HepG2 (cell line): Measurements from ENCODE around the gene UBE2G2. TPM values are rescaled to one million over a fixed set of nuclear protein-coding genes. Genes with fewer than 3 reads are reported as not detected.

ENCODE experiments used
- BCL6 ChIP-seq: IDR thresholded peaks from 2 replicates; pipeline ENCODE4 v1.6.1; 2016; ENCODE audit warnings: missing genetic modification reagents, missing compliant biosample characterization
- BRD4 ChIP-seq: sonication (generic); formaldehyde crosslinking; IDR thresholded peaks from 2 replicates; pipeline ENCODE4 v1.4.0; 2020; ENCODE audit warnings: missing genetic modification reagents
- ELF3 ChIP-seq: IDR thresholded peaks from 2 replicates; pipeline ENCODE4 v1.6.1; 2016; ENCODE audit warnings: missing genetic modification reagents, missing compliant biosample characterization
- HHEX ChIP-seq: IDR thresholded peaks from 2 replicates; pipeline ENCODE4 v1.6.1; 2016; ENCODE audit warnings: control low read depth
- HNF4G ChIP-seq, 2 experiments: sonication (generic) in 1 of 2; formaldehyde crosslinking in 1 of 2; IDR thresholded peaks; 2 replicates each; pipeline versions ENCODE4 v1.4.0 to v1.6.1; 2011 to 2020; ENCODE audit warnings: borderline replicate concordance in 2 of 2, low read depth in 2 of 2, mild to moderate bottlenecking in 2 of 2, low read length in 1 of 2, missing genetic modification reagents in 1 of 2, moderate library complexity in 1 of 2
- JDP2 ChIP-seq: sonication (generic); formaldehyde crosslinking; IDR thresholded peaks from 2 replicates; pipeline ENCODE4 v1.8.1; 2022; ENCODE audit warnings: missing genetic modification reagents, borderline replicate concordance
- JUN ChIP-seq: sonication (generic); formaldehyde crosslinking; IDR thresholded peaks from 2 replicates; pipeline ENCODE4 v1.4.0; 2020; ENCODE audit warnings: mild to moderate bottlenecking, missing genetic modification reagents
- KDM4B ChIP-seq: sonication (generic); formaldehyde crosslinking; IDR thresholded peaks from 2 replicates; pipeline ENCODE4 v1.4.0; 2020; ENCODE audit warnings: missing genetic modification reagents
- MTA3 ChIP-seq: sonication (generic); formaldehyde crosslinking; IDR thresholded peaks from 2 replicates; pipeline ENCODE4 v1.4.0; 2020; ENCODE audit warnings: missing genetic modification reagents
- NR2F1 ChIP-seq, 2 experiments: fragments of 450-650 bp in 1 of 2; formaldehyde crosslinking in 1 of 2; IDR thresholded peaks; 2 replicates each; pipeline versions ENCODE4 v1.5.0 to v1.6.1; 2016 to 2020; ENCODE audit warnings: mild to moderate bottlenecking in 1 of 2, missing compliant biosample characterization in 1 of 2, missing genetic modification reagents in 1 of 2, moderate library complexity in 1 of 2
- POGZ ChIP-seq: sonication (generic); formaldehyde crosslinking; IDR thresholded peaks from 2 replicates; pipeline ENCODE4 v1.4.0; 2020; ENCODE audit warnings: mild to moderate bottlenecking, missing genetic modification reagents
- RAD51 ChIP-seq: fragments of 450-650 bp; IDR thresholded peaks from 2 replicates; pipeline ENCODE4 v1.6.1; 2016; ENCODE audit warnings: borderline replicate concordance
- YY1 ChIP-seq: IDR thresholded peaks from 2 replicates; pipeline ENCODE4 v1.6.1; 2011; ENCODE audit warnings: low read length, low read depth, moderate library complexity, mild to moderate bottlenecking; ENCODE audit not compliant: insufficient read depth, insufficient replicate concordance
- ZSCAN9 ChIP-seq: IDR thresholded peaks from 2 replicates; pipeline ENCODE4 v1.6.1; 2016; ENCODE audit warnings: borderline replicate concordance
- polyA plus RNA-seq, 8 experiments: library from polyadenylated mRNA; depleted of rRNA in 3 of 8; stranded (reverse) in 7 of 8; unstranded in 1 of 8; fragments of >200 nt; fragmentation: Illumina TruSeq in 4 of 8; extraction: Trizol in 4 of 8; gene quantifications; 2 replicates each; pipeline versions ENCODE4 v1.2.1 to v1.2.3, GENCODE V29; 2011 to 2016; ENCODE audit warnings: low read depth in 4 of 8, missing spikeins in 1 of 8, mixed read lengths in 1 of 8; ENCODE audit not compliant: insufficient read depth in 1 of 8
- total RNA-seq, 5 experiments: library from RNA; depleted of rRNA; stranded (reverse); fragments of >200 nt; fragmentation: Illumina TruSeq; extraction: Trizol; gene quantifications; 2 replicates each; pipeline ENCODE4 v1.2.3, GENCODE V29; 2016; ENCODE audit warnings: low read depth in 1 of 5
- TF ChIP-seq, protein P1 (sequence below): sonication (generic); formaldehyde crosslinking; IDR thresholded peaks from 2 replicates; pipeline ENCODE4 v1.8.0; 2022; ENCODE audit warnings: missing genetic modification reagents, mild to moderate bottlenecking, borderline replicate concordance
- TF ChIP-seq, protein P2 (sequence below): sonication (generic); formaldehyde crosslinking; IDR thresholded peaks from 2 replicates; pipeline ENCODE4 v1.5.1; 2020; ENCODE audit warnings: mild to moderate bottlenecking, missing genetic modification reagents
- TF ChIP-seq, protein P3 (sequence below): sonication (generic); formaldehyde crosslinking; IDR thresholded peaks from 2 replicates; pipeline ENCODE4 v1.8.0; 2022; ENCODE audit warnings: mild to moderate bottlenecking, missing genetic modification reagents; ENCODE audit not compliant: insufficient replicate concordance
- TF ChIP-seq, protein P4 (sequence below): sonication (generic); formaldehyde crosslinking; IDR thresholded peaks from 2 replicates; pipeline ENCODE4 v1.4.0; 2020; ENCODE audit warnings: mild to moderate bottlenecking, missing genetic modification reagents
- TF ChIP-seq, protein P5 (sequence below): sonication (generic); formaldehyde crosslinking; IDR thresholded peaks from 2 replicates; pipeline ENCODE4 v1.4.0; 2020; ENCODE audit warnings: missing genetic modification reagents
- TF ChIP-seq, protein P6 (sequence below): sonication (generic); formaldehyde crosslinking; IDR thresholded peaks from 2 replicates; pipeline ENCODE4 v1.4.0; 2020; ENCODE audit warnings: mild to moderate bottlenecking, missing genetic modification reagents

UBE2G2 gene
- total and polyA plus RNA-seq, 2 of the 13 experiments (the other 11 are each of a cell fraction or from before 2014, with no cell fraction given), result 55.4 to 92.0 TPM

DNA sequence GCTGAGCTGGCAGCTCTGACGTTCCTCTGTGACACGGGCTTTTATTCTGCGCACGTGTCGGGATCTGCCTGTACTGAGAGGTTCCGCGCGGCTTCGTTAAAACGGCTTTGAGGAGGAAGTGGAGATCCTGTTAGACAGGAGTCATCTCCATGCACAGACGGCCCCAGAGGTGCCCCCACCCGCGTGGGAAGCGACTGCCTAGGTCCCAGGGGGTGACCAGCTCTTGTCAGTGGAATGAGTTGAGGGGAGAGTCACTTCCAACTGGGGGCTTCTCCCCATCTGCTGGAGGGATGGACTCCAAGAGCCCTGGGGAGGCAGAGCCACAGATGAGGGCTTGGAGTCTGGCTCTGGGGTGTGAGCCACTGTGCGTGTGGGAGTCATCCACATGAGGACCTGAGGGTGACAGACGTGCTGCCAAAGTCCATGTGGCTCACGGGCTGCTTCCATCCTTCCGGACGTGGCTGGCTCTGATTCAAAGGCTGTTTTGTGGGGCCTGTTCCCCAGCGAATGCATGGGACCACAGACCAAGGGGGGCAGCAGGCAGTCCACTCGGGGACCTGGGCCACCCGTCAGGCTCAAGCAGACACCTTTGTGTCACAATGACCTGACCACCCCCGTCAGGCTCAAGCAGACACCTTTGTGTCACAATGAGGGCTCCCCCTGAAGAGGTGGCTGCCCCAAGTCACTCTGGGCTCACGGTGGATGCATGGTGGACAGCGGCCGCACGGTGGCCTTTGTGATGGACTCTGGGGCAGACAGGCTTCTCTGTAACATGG lies 45.1 kb upstream of the UBE2G2 start (continued):
- TF ChIP-seq, protein P1, sequence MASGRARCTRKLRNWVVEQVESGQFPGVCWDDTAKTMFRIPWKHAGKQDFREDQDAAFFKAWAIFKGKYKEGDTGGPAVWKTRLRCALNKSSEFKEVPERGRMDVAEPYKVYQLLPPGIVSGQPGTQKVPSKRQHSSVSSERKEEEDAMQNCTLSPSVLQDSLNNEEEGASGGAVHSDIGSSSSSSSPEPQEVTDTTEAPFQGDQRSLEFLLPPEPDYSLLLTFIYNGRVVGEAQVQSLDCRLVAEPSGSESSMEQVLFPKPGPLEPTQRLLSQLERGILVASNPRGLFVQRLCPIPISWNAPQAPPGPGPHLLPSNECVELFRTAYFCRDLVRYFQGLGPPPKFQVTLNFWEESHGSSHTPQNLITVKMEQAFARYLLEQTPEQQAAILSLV (CRISPR knock-in tag), result no peak
- TF ChIP-seq ELF3 (CRISPR knock-in tag) (peak; percentile 30; the same call in 1 of the 2 replicates), RAD51 (no peak), HNF4G (IDR thresholded peaks at IDR 0.05; ENCODE audit: borderline replicate concordance, low read depth, low read length) (0 out of 2 replicates have a peak, but pooled peaks have one; percentile 44), HNF4G (CRISPR knock-in tag; IDR thresholded peaks at IDR 0.05; ENCODE audit: borderline replicate concordance, low read depth) (no peak), HHEX (no peak), BRD4 (CRISPR knock-in tag) (no peak), KDM4B (no peak), ZSCAN9 (CRISPR knock-in tag) (peak; percentile 32; the same call in 1 of the 2 replicates), NR2F1 (CRISPR knock-in tag; IDR thresholded peaks at IDR 0.05) (no peak), MTA3 (CRISPR knock-in tag) (no peak), BCL6 (CRISPR knock-in tag) (no peak), JUN (CRISPR knock-in tag) (no peak), YY1 (no peak), JDP2 (CRISPR knock-in tag) (no peak), POGZ (CRISPR knock-in tag) (no peak)
- TF ChIP-seq, protein P2, sequence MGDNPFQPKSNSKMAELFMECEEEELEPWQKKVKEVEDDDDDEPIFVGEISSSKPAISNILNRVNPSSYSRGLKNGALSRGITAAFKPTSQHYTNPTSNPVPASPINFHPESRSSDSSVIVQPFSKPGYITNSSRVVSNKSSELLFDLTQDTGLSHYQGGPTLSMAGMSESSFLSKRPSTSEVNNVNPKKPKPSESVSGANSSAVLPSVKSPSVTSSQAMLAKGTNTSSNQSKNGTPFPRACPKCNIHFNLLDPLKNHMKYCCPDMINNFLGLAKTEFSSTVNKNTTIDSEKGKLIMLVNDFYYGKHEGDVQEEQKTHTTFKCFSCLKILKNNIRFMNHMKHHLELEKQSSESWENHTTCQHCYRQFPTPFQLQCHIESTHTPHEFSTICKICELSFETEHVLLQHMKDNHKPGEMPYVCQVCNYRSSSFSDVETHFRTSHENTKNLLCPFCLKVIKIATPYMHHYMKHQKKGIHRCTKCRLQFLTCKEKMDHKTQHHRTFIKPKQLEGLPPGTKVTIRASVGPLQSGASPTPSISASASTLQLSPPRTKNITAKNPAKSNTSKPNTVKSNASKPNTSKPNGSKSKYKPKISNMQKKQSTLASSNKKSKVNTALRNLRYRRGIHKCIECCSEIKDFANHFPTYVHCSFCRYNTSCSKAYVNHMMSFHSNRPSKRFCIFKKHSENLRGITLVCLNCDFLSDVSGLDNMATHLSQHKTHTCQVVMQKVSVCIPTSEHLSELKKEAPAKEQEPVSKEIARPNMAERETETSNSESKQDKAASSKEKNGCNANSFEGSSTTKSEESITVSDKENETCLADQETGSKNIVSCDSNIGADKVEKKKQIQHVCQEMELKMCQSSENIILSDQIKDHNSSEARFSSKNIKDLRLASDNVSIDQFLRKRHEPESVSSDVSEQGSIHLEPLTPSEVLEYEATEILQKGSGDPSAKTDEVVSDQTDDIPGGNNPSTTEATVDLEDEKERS (CRISPR knock-in tag), result no peak
- TF ChIP-seq, protein P3, sequence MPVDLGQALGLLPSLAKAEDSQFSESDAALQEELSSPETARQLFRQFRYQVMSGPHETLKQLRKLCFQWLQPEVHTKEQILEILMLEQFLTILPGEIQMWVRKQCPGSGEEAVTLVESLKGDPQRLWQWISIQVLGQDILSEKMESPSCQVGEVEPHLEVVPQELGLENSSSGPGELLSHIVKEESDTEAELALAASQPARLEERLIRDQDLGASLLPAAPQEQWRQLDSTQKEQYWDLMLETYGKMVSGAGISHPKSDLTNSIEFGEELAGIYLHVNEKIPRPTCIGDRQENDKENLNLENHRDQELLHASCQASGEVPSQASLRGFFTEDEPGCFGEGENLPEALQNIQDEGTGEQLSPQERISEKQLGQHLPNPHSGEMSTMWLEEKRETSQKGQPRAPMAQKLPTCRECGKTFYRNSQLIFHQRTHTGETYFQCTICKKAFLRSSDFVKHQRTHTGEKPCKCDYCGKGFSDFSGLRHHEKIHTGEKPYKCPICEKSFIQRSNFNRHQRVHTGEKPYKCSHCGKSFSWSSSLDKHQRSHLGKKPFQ (CRISPR knock-in tag), result peak; percentile 74
- TF ChIP-seq, protein P4, sequence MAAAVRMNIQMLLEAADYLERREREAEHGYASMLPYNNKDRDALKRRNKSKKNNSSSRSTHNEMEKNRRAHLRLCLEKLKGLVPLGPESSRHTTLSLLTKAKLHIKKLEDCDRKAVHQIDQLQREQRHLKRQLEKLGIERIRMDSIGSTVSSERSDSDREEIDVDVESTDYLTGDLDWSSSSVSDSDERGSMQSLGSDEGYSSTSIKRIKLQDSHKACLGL (CRISPR knock-in tag), result peak; percentile 38; the same call in 1 of the 2 replicates
- TF ChIP-seq, protein P5, sequence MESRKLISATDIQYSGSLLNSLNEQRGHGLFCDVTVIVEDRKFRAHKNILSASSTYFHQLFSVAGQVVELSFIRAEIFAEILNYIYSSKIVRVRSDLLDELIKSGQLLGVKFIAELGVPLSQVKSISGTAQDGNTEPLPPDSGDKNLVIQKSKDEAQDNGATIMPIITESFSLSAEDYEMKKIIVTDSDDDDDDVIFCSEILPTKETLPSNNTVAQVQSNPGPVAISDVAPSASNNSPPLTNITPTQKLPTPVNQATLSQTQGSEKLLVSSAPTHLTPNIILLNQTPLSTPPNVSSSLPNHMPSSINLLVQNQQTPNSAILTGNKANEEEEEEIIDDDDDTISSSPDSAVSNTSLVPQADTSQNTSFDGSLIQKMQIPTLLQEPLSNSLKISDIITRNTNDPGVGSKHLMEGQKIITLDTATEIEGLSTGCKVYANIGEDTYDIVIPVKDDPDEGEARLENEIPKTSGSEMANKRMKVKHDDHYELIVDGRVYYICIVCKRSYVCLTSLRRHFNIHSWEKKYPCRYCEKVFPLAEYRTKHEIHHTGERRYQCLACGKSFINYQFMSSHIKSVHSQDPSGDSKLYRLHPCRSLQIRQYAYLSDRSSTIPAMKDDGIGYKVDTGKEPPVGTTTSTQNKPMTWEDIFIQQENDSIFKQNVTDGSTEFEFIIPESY, result no peak
- TF ChIP-seq, protein P6, sequence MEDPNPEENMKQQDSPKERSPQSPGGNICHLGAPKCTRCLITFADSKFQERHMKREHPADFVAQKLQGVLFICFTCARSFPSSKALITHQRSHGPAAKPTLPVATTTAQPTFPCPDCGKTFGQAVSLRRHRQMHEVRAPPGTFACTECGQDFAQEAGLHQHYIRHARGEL (CRISPR knock-in tag), result no peak
